ENCODE data around the gene KDM4B. TPM values are rescaled to one million over a fixed set of nuclear protein-coding genes. Genes with fewer than 3 reads are reported as not detected.

The KDM4B gene
- polyA plus RNA-seq, 1 experiment = 7.7 TPM

- no peak for DNase-seq (ENCODE audit: low read depth, low spot score)
- H3K27me3 ChIP-seq (ENCODE audit: control insufficient read depth, insufficient read depth, low read length) = no peaks in the 10 kb centered on the region
- no peak for TF ChIP-seq CTCF (IDR thresholded peaks at IDR 0.05; ENCODE audit: low read depth, low read length)
- ChIA-PET POLR2A (interaction anchor here (0.6 to 1.3 kb wide), 3 partner anchors 41 to 239 kb away, joined by 3 to 4 read pairs (median 3); partner anchors contain the start of gene FEM1A), CTCF (interaction anchor here (0.6 to 3.8 kb wide), 11 partner anchors 9 to 220 kb away, joined by 3 to 40 read pairs (median 4); partner anchors contain the start of gene PLIN3)
- no peaks in the 10 kb centered on the region; the same call in 1 of the 2 replicates for H3K9me3 ChIP-seq (ENCODE audit: control insufficient read depth, insufficient read depth, low read length)
- no peak overlapping the region for H3K4me3 ChIP-seq (ENCODE audit: low read depth, low read length)
- H3K27ac ChIP-seq (ENCODE audit: low read depth, low read length) = no peak overlapping the region
Measured at GRCh38 chr19:5030136-5030820, 61.4 kb downstream of the KDM4B start.

- no peaks in the 10 kb centered on the region; the same call in 1 of the 2 replicates for H3K9me3 ChIP-seq (ENCODE audit: control insufficient read depth, insufficient read depth, low read length)
- ChIA-PET POLR2A (interaction anchor here (0.6 to 1.3 kb wide), 4 partner anchors 42 to 239 kb away, joined by 3 to 4 read pairs (median 4); partner anchors contain the start of gene FEM1A), CTCF (interaction anchor here (0.6 to 3.8 kb wide), 11 partner anchors 8 to 221 kb away, joined by 3 to 40 read pairs (median 4); no protein-coding TSS in a partner anchor)
- no peak overlapping the region for H3K4me3 ChIP-seq (ENCODE audit: low read depth, low read length)
- no peak for DNase-seq (ENCODE audit: low read depth, low spot score)
- no peaks in the 10 kb centered on the region for H3K27me3 ChIP-seq (ENCODE audit: control insufficient read depth, insufficient read depth, low read length)
- no peak for TF ChIP-seq CTCF (IDR thresholded peaks at IDR 0.05; ENCODE audit: low read depth, low read length)
- H3K27ac ChIP-seq (ENCODE audit: low read depth, low read length) = no peak overlapping the region
Measured at GRCh38 chr19:5030822-5031221, 61.9 kb downstream of the KDM4B start.

DNA sequence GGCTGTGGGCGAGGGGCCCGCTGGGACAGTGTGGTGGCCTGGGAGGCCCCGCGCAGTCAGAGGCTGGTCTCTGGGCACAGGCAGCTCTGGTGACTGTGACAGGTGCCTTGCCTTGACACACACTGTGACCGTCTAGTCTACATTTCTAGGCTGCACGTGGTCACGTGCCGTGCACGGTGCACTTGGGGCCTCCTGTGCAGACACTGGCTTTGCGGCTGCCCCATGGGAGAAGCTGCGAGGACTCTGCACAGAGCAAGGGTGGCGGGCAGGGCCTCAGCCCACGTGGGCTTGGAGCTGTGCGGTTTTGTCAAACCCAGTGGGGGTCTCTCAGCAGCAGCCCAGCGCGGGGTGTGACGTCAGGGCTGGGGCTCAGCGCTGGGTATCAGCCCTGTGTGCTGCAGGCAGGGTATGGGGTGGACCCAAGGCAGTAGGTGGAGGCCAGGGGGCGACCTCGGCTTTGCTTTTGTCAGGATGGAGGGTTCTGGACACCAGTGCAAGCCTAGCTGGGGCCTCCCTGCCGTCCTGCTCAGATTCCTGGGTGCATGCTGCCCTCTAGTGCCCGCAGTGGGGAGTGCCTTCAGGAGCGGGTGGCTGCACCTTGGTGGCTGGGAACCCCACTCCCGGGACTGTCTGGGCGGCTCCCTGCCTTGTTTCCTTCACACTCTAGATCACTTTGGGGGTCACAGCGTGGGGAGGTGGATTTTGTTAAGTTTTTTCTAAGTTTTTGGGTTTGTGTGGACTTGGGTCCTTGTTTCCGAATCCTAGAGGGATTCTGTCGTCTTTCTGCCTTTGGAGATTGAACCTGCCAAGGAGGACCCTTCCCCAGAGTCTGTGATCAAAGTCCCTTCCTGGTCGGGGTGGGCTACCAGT is 62.6 kb downstream of the KDM4B start:
- POLR2A ChIA-PET = interaction anchor here (0.6 to 1.3 kb wide), 6 partner anchors 43 to 240 kb away, joined by 3 to 4 read pairs (median 4); partner anchors contain the start of genes FEM1A and KDM4B
- CTCF ChIA-PET = interaction anchor here (0.9 to 3.8 kb wide), 16 partner anchors 14 to 226 kb away, joined by 3 to 40 read pairs (median 4); no protein-coding TSS in a partner anchor
- peak; percentile 95 for TF ChIP-seq CTCF (IDR thresholded peaks at IDR 0.05; ENCODE audit: low read depth, low read length)
- DNase-seq (ENCODE audit: low read depth, low spot score) = no peak
- H3K27me3 ChIP-seq (ENCODE audit: control insufficient read depth, insufficient read depth, low read length) = no peaks in the 10 kb centered on the region
- H3K4me3 ChIP-seq (ENCODE audit: low read depth, low read length) = no peak overlapping the region
- no peak overlapping the region for H3K27ac ChIP-seq (ENCODE audit: low read depth, low read length)
- H3K9me3 ChIP-seq (ENCODE audit: control insufficient read depth, insufficient read depth, low read length) = no peaks in the 10 kb centered on the region; the same call in 1 of the 2 replicates

- Histone ChIP-seq H3K27ac (ENCODE audit: low read depth, low read length) (no peak overlapping the region), H3K4me3 (ENCODE audit: low read depth, low read length) (no peak overlapping the region), H3K9me3 (ENCODE audit: control insufficient read depth, insufficient read depth, low read length) (no peaks in the 10 kb centered on the region; the same call in 1 of the 2 replicates), H3K27me3 (ENCODE audit: control insufficient read depth, insufficient read depth, low read length) (no peaks in the 10 kb centered on the region)
- TF ChIP-seq CTCF (IDR thresholded peaks at IDR 0.05; ENCODE audit: low read depth, low read length) = no peak
- ChIA-PET CTCF (interaction anchor here (0.9 to 3.8 kb wide), 15 partner anchors 14 to 227 kb away, joined by 3 to 40 read pairs (median 5); no protein-coding TSS in a partner anchor), POLR2A (interaction anchor here (0.8 to 1.2 kb wide), 4 partner anchors 59 to 277 kb away, joined by 3 to 4 read pairs (median 4); partner anchors contain the start of gene KDM4B)
- DNase-seq (ENCODE audit: low read depth, low spot score) = no peak
Measured at GRCh38 chr19:5032101-5032967, 63.4 kb downstream of the KDM4B start.

All from AG04450 (cell line).